Measurements from ENCODE around the gene COL19A1.

- TF ChIP-seq CTCF (conservative IDR thresholded peaks at IDR 0.05; ENCODE audit: low read length) (no peak), EZH2phosphoT487 (IDR thresholded peaks at IDR 0.05; ENCODE audit: borderline replicate concordance) (no peak)
Measured at GRCh38 chr6:69843189-69843588, 23.2 kb upstream of the COL19A1 start.

Measured in Loucy (cell line).